Mesenchymal stem cell (in vitro differentiated cells and primary cell): ENCODE results near the gene CUZD1.
"Not testable (repeated sequence)": the region's sequence is repeated elsewhere in the genome, so short reads cannot be mapped to it uniquely, and the experiment has no call there.

ENCODE experiments used
- DNase-seq: peaks from one replicate; pipeline ENCODE4 v3.0.0-alpha.2; 2013
- H2AFZ ChIP-seq: one replicate; pipeline ENCODE4 v1.6.1; 2013; ENCODE audit warnings: low read depth, mild to moderate bottlenecking, control low read depth, inconsistent platforms, low read length, moderate library complexity
- H2AK5ac ChIP-seq: 2 replicates; pipeline ENCODE4 v1.6.1; 2013; ENCODE audit warnings: low read length, moderate library complexity, mild to moderate bottlenecking, inconsistent platforms; ENCODE audit not compliant: severe bottlenecking
- H2BK120ac ChIP-seq: one replicate; pipeline ENCODE4 v1.6.1; 2013; ENCODE audit warnings: low read depth, mild to moderate bottlenecking, inconsistent platforms, low read length, moderate library complexity
- H2BK12ac ChIP-seq, 2 experiments: one replicate each; pipeline ENCODE4 v1.6.1; 2013; ENCODE audit warnings: inconsistent platforms in 2 of 2, low read length in 2 of 2, mild to moderate bottlenecking in 2 of 2, moderate library complexity in 2 of 2, control low read depth in 1 of 2
- H2BK15ac ChIP-seq: one replicate; pipeline ENCODE4 v1.6.1; 2013; ENCODE audit warnings: mild to moderate bottlenecking, low read depth, inconsistent platforms; ENCODE audit not compliant: poor library complexity, severe bottlenecking
- H2BK5ac ChIP-seq: 2 replicates; pipeline ENCODE4 v1.6.1; 2013; ENCODE audit warnings: low read depth, mild to moderate bottlenecking, low read length, control low read depth, inconsistent platforms; ENCODE audit not compliant: poor library complexity, severe bottlenecking
- H3K14ac ChIP-seq, 2 experiments: one replicate each; pipeline ENCODE4 v1.6.1; 2013; ENCODE audit warnings: inconsistent platforms in 2 of 2, low read length in 2 of 2, control low read depth in 1 of 2, mild to moderate bottlenecking in 1 of 2, moderate library complexity in 1 of 2
- H3K18ac ChIP-seq, 2 experiments: one replicate each; pipeline ENCODE4 v1.6.1; 2013; ENCODE audit warnings: inconsistent platforms in 2 of 2, low read length in 2 of 2, control low read depth in 1 of 2, low read depth in 1 of 2, mild to moderate bottlenecking in 1 of 2
- H3K23ac ChIP-seq, 2 experiments: one replicate each; pipeline ENCODE4 v1.6.1; 2013; ENCODE audit warnings: inconsistent platforms in 2 of 2, low read length in 2 of 2, mild to moderate bottlenecking in 2 of 2, moderate library complexity in 2 of 2, control low read depth in 1 of 2
- H3K27ac ChIP-seq: 2 replicates; pipeline ENCODE4 v1.5.1; 2013; ENCODE audit warnings: mild to moderate bottlenecking, moderate library complexity, low read length, control low read depth, inconsistent platforms; ENCODE audit not compliant: poor library complexity, severe bottlenecking
- H3K27me3 ChIP-seq, 2 experiments: 2 replicates each; pipeline versions ENCODE4 v1.6.1 to v1.7.0; 2013; ENCODE audit warnings: low read length in 2 of 2, mild to moderate bottlenecking in 2 of 2, moderate library complexity in 2 of 2, control low read depth in 1 of 2, inconsistent platforms in 1 of 2; ENCODE audit not compliant: control insufficient read depth in 1 of 2, insufficient read depth in 1 of 2
- H3K36me3 ChIP-seq, 2 experiments: 2 replicates each; pipeline versions ENCODE4 v1.6.1 to v1.7.0; 2013; ENCODE audit warnings: low read length in 2 of 2, control low read depth in 1 of 2, inconsistent platforms in 1 of 2, low read depth in 1 of 2, mild to moderate bottlenecking in 1 of 2; ENCODE audit not compliant: insufficient read depth in 2 of 2, control insufficient read depth in 1 of 2
- H3K4ac ChIP-seq, 2 experiments: one replicate each; pipeline ENCODE4 v1.6.1; 2013; ENCODE audit warnings: inconsistent platforms in 2 of 2, low read length in 2 of 2, mild to moderate bottlenecking in 2 of 2, moderate library complexity in 2 of 2, control low read depth in 1 of 2, low read depth in 1 of 2
- H3K4me1 ChIP-seq: 2 replicates; pipeline ENCODE4 v1.6.1; 2013; ENCODE audit warnings: low read depth, low read length, control low read depth; ENCODE audit not compliant: control insufficient read depth, insufficient read depth
- H3K4me2 ChIP-seq: 2 replicates; pipeline ENCODE4 v1.6.1; 2013; ENCODE audit warnings: low read length, mild to moderate bottlenecking, inconsistent platforms; ENCODE audit not compliant: poor library complexity, severe bottlenecking
- H3K4me3 ChIP-seq, 2 experiments: 2 replicates each; pipeline versions ENCODE4 v1.5.1 to v1.7.0; 2013; ENCODE audit warnings: low read length in 2 of 2, mild to moderate bottlenecking in 2 of 2, control low read depth in 1 of 2, low read depth in 1 of 2; ENCODE audit not compliant: insufficient read depth in 1 of 2
- H3K79me1 ChIP-seq: replicated peaks from 2 replicates; pipeline ENCODE4 v1.6.1; 2013; ENCODE audit warnings: mild to moderate bottlenecking, control low read depth, low read length, inconsistent platforms; ENCODE audit not compliant: poor library complexity, severe bottlenecking
- H3K9ac ChIP-seq: 2 replicates; pipeline ENCODE4 v1.7.0; 2013; ENCODE audit warnings: mild to moderate bottlenecking, low read length, moderate library complexity
- H3K9me3 ChIP-seq: 2 replicates; pipeline ENCODE4 v1.7.0; 2013; ENCODE audit warnings: mild to moderate bottlenecking, low read length; ENCODE audit not compliant: control insufficient read depth
- H4K8ac ChIP-seq: one replicate; pipeline ENCODE4 v1.6.1; 2013; ENCODE audit warnings: inconsistent platforms, mild to moderate bottlenecking, low read length, moderate library complexity
- H4K91ac ChIP-seq: one replicate; pipeline ENCODE4 v1.6.1; 2013; ENCODE audit warnings: mild to moderate bottlenecking, low read length, inconsistent platforms
- WGBS: methylation state at CpG from one replicate; pipeline ENCODE4 v1.1.7; 2013; ENCODE audit warnings: mixed read lengths; 5-methylcytosine and 5-hydroxymethylcytosine counted together

The CUZD1 gene

DNA sequence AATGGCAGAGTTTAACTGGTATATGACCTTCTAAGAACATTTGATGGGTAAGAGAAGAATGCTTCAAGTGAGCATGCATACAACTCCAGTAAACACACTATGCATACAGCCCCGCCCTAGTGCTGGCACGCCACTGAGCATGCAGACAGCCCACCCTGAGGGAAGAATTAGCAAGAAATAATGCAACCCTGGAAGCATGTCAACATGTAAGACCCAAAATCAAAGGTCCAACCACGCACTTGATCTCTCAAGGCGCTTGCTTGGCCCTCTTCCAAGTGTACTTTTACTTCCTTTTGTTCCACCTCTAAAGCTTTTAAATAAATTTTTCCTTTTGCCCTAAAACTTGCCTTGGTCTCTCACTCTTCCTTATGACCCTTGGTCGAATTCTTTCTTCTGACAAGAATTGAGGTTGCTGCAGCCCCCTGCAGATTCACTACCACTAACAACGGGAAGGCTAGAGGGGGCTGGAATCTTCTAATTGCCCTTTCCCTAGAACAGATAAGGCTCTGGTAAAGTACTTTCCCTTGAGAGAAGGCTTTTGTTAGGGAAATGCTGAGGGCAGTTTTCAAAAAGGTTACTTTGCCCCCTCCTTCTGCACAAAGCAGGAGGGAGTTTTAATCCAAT, 30.3 kb upstream of the CUZD1 start:
- Histone ChIP-seq H3K9me3 (no peaks in the 10 kb centered on the region), H3K27me3 (peaks cover 0 to 9% of the 10 kb centered on the region in 2 experiments), H3K14ac (no peak overlapping the region), H4K91ac (no peak overlapping the region), H3K4me2 (no peak overlapping the region), H3K4me1 (no peaks in the 10 kb centered on the region), H3K79me1 (no peaks in the 10 kb centered on the region), H3K18ac (no peak overlapping the region), H3K23ac (no peak overlapping the region), H3K27ac (no peak overlapping the region), H3K9ac (no peak overlapping the region), H2BK15ac (no peak overlapping the region), H3K4ac (no peak overlapping the region), H2BK12ac (no peak overlapping the region), H2BK120ac (no peak overlapping the region), H3K36me3 (no peaks in the 10 kb centered on the region), H2AFZ (no peak overlapping the region), H4K8ac (no peak overlapping the region), H3K4me3 (no peak overlapping the region), H2BK5ac (no peak overlapping the region), H2AK5ac (no peak overlapping the region)
- 14% methylated on average over 5 of the region's 6 CpGs for WGBS
- DNase-seq, result no peak

GRCh38 chr10:122871947-122872346, 26.3 kb upstream of the CUZD1 start:
- WGBS, result 86% methylated on average over 1 of the region's 2 CpGs

DNA sequence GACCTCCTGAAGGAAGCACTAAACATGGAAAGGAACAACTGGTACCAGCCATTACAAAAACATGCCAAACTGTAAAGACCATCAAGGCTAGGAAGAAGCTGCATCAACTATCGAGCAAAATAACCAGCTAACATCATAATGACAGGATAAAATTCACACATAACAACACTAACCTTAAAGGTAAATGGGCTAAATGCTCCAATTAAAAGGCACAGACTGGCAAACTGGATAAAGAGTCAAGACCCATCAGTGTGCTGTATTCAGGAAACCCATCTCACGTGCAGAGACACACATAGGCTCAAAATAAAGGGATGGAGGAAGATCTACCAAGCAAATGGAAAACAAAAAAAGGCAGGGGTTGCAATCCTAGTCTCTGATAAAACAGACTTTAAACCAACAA, 23.1 kb upstream of the CUZD1 start:
- not testable (repeated sequence) for H2BK15ac ChIP-seq, H3K4me2 ChIP-seq, H4K8ac ChIP-seq, H3K27me3 ChIP-seq, H3K23ac ChIP-seq, DNase-seq, H2AFZ ChIP-seq, H4K91ac ChIP-seq, H3K14ac ChIP-seq, H3K4ac ChIP-seq, H3K27ac ChIP-seq, H3K9ac ChIP-seq, H3K79me1 ChIP-seq, H2BK120ac ChIP-seq, H3K18ac ChIP-seq, H3K4me1 ChIP-seq, H3K36me3 ChIP-seq, H2BK5ac ChIP-seq, H2AK5ac ChIP-seq, H3K4me3 ChIP-seq, H3K9me3 ChIP-seq, H2BK12ac ChIP-seq
- 40% methylated on average over 1 of the region's 2 CpGs for WGBS

More at GRCh38 chr10:122871947-122872346, 26.3 kb upstream of the CUZD1 start:
- not testable (repeated sequence) for H3K9ac ChIP-seq, H3K4me2 ChIP-seq, H3K23ac ChIP-seq, H2BK5ac ChIP-seq, H4K91ac ChIP-seq, H3K79me1 ChIP-seq, H2BK15ac ChIP-seq, H3K27me3 ChIP-seq, H3K27ac ChIP-seq, H2BK120ac ChIP-seq, H3K14ac ChIP-seq, H3K9me3 ChIP-seq, H2AFZ ChIP-seq, H3K36me3 ChIP-seq, H2AK5ac ChIP-seq, H3K18ac ChIP-seq, H4K8ac ChIP-seq, H2BK12ac ChIP-seq, DNase-seq, H3K4me3 ChIP-seq, H3K4me1 ChIP-seq, H3K4ac ChIP-seq

GRCh38 chr10:122866757-122867482, 21.3 kb upstream of the CUZD1 start:
- H4K8ac ChIP-seq, H3K9me3 ChIP-seq, H2BK5ac ChIP-seq, H2AFZ ChIP-seq, H2AK5ac ChIP-seq, H3K9ac ChIP-seq, H3K4me3 ChIP-seq, H3K4ac ChIP-seq, H3K4me2 ChIP-seq, H4K91ac ChIP-seq, H3K79me1 ChIP-seq, DNase-seq, H3K23ac ChIP-seq, H3K27me3 ChIP-seq, H2BK12ac ChIP-seq, H3K18ac ChIP-seq, H2BK120ac ChIP-seq, H3K14ac ChIP-seq, H3K36me3 ChIP-seq, H2BK15ac ChIP-seq, H3K4me1 ChIP-seq: not testable (repeated sequence)
- peak overlapping the region; percentile 60 for H3K27ac ChIP-seq
- 90% methylated on average over 2 of the region's 3 CpGs for WGBS
